GM18867 (cell line): ENCODE measurements around the gene KRTAP5-8.
"Not testable (repeated sequence)": the region's sequence is repeated elsewhere in the genome, so short reads cannot be mapped to it uniquely, and the experiment has no call there.

Source experiments
- ATAC-seq: cut with Tn5 transposase; IDR thresholded peaks from one replicate; pipeline ENCODE4 v1.9.1; 2021; ENCODE audit warnings: mild to moderate bottlenecking, moderate library complexity; ENCODE audit not compliant: unreplicated experiment

Gene KRTAP5-8

GRCh38 chr11:71537977-71538665 is at the start of gene KRTAP5-8:
KRTAP5-8 (plus strand) TSS chr11:71538025; CDS start chr11:71538056, 31 bp downstream.
- not testable (repeated sequence) for ATAC-seq

GRCh38 chr11:71488681-71489270 is 49.0 kb upstream of the KRTAP5-8 start:
- no peak for ATAC-seq

- ATAC-seq = no peak
Measured at GRCh38 chr11:71489311-71490043, 48.3 kb upstream of the KRTAP5-8 start.

GRCh38 chr11:71490044-71490730 is 47.6 kb upstream of the KRTAP5-8 start:
- ATAC-seq = no peak

GRCh38 chr11:71490731-71491390 is 47.0 kb upstream of the KRTAP5-8 start:
- no peak for ATAC-seq

GRCh38 chr11:71491531-71491930 is 46.3 kb upstream of the KRTAP5-8 start:
- no peak for ATAC-seq

GRCh38 chr11:71491940-71492339 is 45.9 kb upstream of the KRTAP5-8 start:
- no peak for ATAC-seq

- ATAC-seq = no peak
Measured at GRCh38 chr11:71495286-71496230, 42.3 kb upstream of the KRTAP5-8 start.

GRCh38 chr11:71496421-71496820 is 41.4 kb upstream of the KRTAP5-8 start:
- ATAC-seq = no peak

- no peak for ATAC-seq
Measured at GRCh38 chr11:71498091-71498490, 39.7 kb upstream of the KRTAP5-8 start.

- ATAC-seq = no peak
Measured at GRCh38 chr11:71499125-71499524, 38.7 kb upstream of the KRTAP5-8 start.

GRCh38 chr11:71499546-71499945 is 38.3 kb upstream of the KRTAP5-8 start:
- no peak for ATAC-seq

- ATAC-seq = no peak
Measured at GRCh38 chr11:71500601-71501021, 37.2 kb upstream of the KRTAP5-8 start.

GRCh38 chr11:71501071-71501985 is 36.5 kb upstream of the KRTAP5-8 start:
- ATAC-seq = no peak

GRCh38 chr11:71502026-71502425 is 35.8 kb upstream of the KRTAP5-8 start:
- ATAC-seq = no peak

GRCh38 chr11:71502871-71503435 is 34.9 kb upstream of the KRTAP5-8 start:
- no peak for ATAC-seq

- ATAC-seq = no peak
Measured at GRCh38 chr11:71504531-71504930, 33.3 kb upstream of the KRTAP5-8 start.

- no peak for ATAC-seq
Measured at GRCh38 chr11:71505001-71505400, 32.8 kb upstream of the KRTAP5-8 start.
